Caco-2 (cell line): Measurements from ENCODE around the gene OLR1. TPM values are rescaled to one million over a fixed set of nuclear protein-coding genes. Genes with fewer than 3 reads are reported as not detected.
"Not testable (repeated sequence)": the region's sequence is repeated elsewhere in the genome, so short reads cannot be mapped to it uniquely, and the experiment has no call there.

ENCODE experiments used
- BruUV-seq: library from RNA; stranded (reverse); fragments of 400-500 nt; replicated peaks from 2 replicates; lab custom pipeline; 2021; lab: Mats Ljungman, UMichigan
- CTCF ChIA-PET: fragments of 300-600 bp; sonication (Branson Sonifier 250); formaldehyde crosslinking; loops from one replicate; lab custom pipeline; 2022; ENCODE audit warnings: antibody characterized with exemption; lab: Charles Lee
- POLR2A ChIA-PET: fragments of 300-600 bp; sonication (Branson Sonifier 250); formaldehyde crosslinking; loops from one replicate; lab custom pipeline; 2022; ENCODE audit warnings: antibody characterized with exemption; lab: Charles Lee
- DNase-seq, 2 experiments: peaks; one replicate each; pipeline versions ENCODE4 v3.0.0 to v3.0.0-alpha.2; 2020 to 2022
- H3K27me3 ChIP-seq: replicated peaks from 2 replicates; pipeline ENCODE4 v1.6.0; 2011; ENCODE audit warnings: low read length; ENCODE audit not compliant: control insufficient read depth, insufficient read depth
- H3K36me3 ChIP-seq: 2 replicates; pipeline ENCODE4 v1.5.1; 2011; ENCODE audit warnings: low read length; ENCODE audit not compliant: control insufficient read depth, insufficient read depth
- H3K4me1 ChIP-seq: fragments of 250-450 bp; sonication (Bioruptor Pico); 2 replicates; pipeline ENCODE4 v1.5.1; 2020; ENCODE audit warnings: mild to moderate bottlenecking
- H3K4me3 ChIP-seq: 2 replicates; pipeline ENCODE4 v1.5.1; 2011; ENCODE audit warnings: low read depth, mild to moderate bottlenecking, control low read depth, low read length
- H3K9me3 ChIP-seq: fragments of 250-450 bp; sonication (Bioruptor Pico); 2 replicates; pipeline ENCODE4 v1.5.1; 2020; ENCODE audit warnings: mild to moderate bottlenecking, moderate library complexity
- H3K27ac Mint-ChIP-seq: one replicate; pipeline ENCODE4 v1.8.0; 2022; ENCODE audit warnings: mixed read lengths; ENCODE audit not compliant: unreplicated experiment
- H3K27me3 Mint-ChIP-seq: one replicate; pipeline ENCODE4 v1.8.0; 2022; ENCODE audit warnings: mixed read lengths; ENCODE audit not compliant: insufficient read depth, unreplicated experiment
- H3K36me3 Mint-ChIP-seq: one replicate; pipeline ENCODE4 v1.8.0; 2022; ENCODE audit warnings: mild to moderate bottlenecking, mixed read lengths; ENCODE audit not compliant: insufficient read depth, unreplicated experiment
- H3K4me1 Mint-ChIP-seq: one replicate; pipeline ENCODE4 v1.8.0; 2022; ENCODE audit warnings: low read depth, mixed read lengths; ENCODE audit not compliant: unreplicated experiment
- H3K4me3 Mint-ChIP-seq: one replicate; pipeline ENCODE4 v1.8.0; 2022; ENCODE audit warnings: mild to moderate bottlenecking, moderate library complexity, mixed read lengths; ENCODE audit not compliant: unreplicated experiment
- H3K9me3 Mint-ChIP-seq: one replicate; pipeline ENCODE4 v1.8.0; 2022; ENCODE audit warnings: mixed read lengths; ENCODE audit not compliant: unreplicated experiment
- intact Hi-C: fragments of 100-400 bp; cut with micrococcal nuclease; formaldehyde crosslinking; loops from one replicate; pipeline ENCODE4 v1.10.0; 2022; ENCODE audit not compliant: unreplicated experiment
- total RNA-seq: library from RNA; stranded (reverse); gene quantifications from 2 replicates; pipeline ENCODE4 v1.2.3, GENCODE V29; 2022
- TF ChIP-seq, protein P1 (sequence below), 2 experiments: fragments of 200-600 bp in 1 of 2; IDR thresholded peaks; 1 replicate in 1 of 2; 2 replicates in 1 of 2; pipeline versions ENCODE4 v1.5.1 to v1.8.0; 2011 to 2022; ENCODE audit warnings: antibody characterized with exemption in 1 of 2, control low read depth in 1 of 2, inconsistent platforms in 1 of 2, low read depth in 1 of 2, low read length in 1 of 2, mild to moderate bottlenecking in 1 of 2, moderate library complexity in 1 of 2; ENCODE audit not compliant: insufficient read depth in 1 of 2, severe bottlenecking in 1 of 2, unreplicated experiment in 1 of 2

OLR1 gene
- total RNA-seq, 1 experiment from 2014 or later: 183 TPM

DNA sequence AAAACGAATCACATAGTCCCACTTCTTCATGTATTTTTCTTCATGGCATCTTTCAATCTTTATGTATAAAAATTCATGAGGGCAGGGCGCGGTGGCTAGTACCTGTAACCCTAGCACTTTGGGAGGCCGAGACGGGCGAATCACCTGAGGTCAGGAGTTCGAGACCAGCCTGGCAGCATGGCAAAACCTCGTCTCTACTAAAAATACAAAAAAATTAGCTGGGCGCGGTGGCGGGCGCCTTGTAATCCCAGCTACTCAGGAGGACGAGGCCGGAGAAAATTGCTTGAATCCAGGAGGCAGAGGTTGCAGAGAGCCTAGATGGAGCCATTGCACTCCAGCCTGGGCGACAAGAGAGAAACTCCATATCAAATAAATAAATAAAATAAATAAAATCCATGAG is 38.3 kb upstream of the OLR1 start:
- no peak overlapping the region for H3K27ac Mint-ChIP-seq
- intact Hi-C loops: no loop called here

DNA sequence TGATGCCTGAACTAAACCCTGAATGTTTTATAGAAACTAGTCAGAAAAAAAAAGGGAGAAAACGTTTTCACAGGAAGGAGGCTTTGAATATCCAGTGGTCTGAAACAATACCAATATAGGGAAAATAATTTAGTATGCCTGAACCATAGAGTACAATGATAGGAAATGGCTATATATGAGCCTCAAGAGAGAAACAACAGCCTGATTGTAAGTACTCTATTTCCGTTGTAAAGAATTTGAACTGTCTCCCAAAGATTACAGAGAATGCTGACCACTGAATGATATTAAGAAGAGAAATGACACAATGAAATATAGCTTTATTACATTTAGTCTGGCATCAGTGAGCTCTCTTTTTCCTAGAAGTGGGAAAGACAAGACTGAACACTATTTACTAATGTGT is 35.2 kb upstream of the OLR1 start:
- ChIA-PET POLR2A (no interaction called here), CTCF (no interaction called here)
- no peak for DNase-seq
- no peaks in the 10 kb centered on the region for H3K36me3 ChIP-seq
- intact Hi-C loops: no loop called here
- H3K4me1 ChIP-seq: peaks cover 6% of the 10 kb centered on the region
- BruUV-seq: no TSS peak
- TF ChIP-seq, protein P1, sequence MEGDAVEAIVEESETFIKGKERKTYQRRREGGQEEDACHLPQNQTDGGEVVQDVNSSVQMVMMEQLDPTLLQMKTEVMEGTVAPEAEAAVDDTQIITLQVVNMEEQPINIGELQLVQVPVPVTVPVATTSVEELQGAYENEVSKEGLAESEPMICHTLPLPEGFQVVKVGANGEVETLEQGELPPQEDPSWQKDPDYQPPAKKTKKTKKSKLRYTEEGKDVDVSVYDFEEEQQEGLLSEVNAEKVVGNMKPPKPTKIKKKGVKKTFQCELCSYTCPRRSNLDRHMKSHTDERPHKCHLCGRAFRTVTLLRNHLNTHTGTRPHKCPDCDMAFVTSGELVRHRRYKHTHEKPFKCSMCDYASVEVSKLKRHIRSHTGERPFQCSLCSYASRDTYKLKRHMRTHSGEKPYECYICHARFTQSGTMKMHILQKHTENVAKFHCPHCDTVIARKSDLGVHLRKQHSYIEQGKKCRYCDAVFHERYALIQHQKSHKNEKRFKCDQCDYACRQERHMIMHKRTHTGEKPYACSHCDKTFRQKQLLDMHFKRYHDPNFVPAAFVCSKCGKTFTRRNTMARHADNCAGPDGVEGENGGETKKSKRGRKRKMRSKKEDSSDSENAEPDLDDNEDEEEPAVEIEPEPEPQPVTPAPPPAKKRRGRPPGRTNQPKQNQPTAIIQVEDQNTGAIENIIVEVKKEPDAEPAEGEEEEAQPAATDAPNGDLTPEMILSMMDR (IDR thresholded peaks at IDR 0.05; ENCODE audit: insufficient read depth in 1 of 2, low read depth in 1 of 2, low read length in 1 of 2, severe bottlenecking in 1 of 2, unreplicated experiment in 1 of 2): no peak
- H3K27me3 ChIP-seq: no peaks in the 10 kb centered on the region
- Mint-ChIP-seq H3K4me3 (no peak overlapping the region), H3K27me3 (no peaks in the 10 kb centered on the region), H3K27ac (no peak overlapping the region), H3K4me1 (peaks cover 14% of the 10 kb centered on the region), H3K9me3 (no peaks in the 10 kb centered on the region), H3K36me3 (peaks cover 4% of the 10 kb centered on the region)
- H3K4me3 ChIP-seq: no peak overlapping the region
- H3K9me3 ChIP-seq: no peaks in the 10 kb centered on the region

More for the DNA sequence above, 38.3 kb upstream of the OLR1 start:
- Mint-ChIP-seq H3K4me1 (peaks cover 24% of the 10 kb centered on the region), H3K9me3 (no peaks in the 10 kb centered on the region), H3K4me3 (no peak overlapping the region), H3K36me3 (peaks cover 31% of the 10 kb centered on the region), H3K27me3 (no peaks in the 10 kb centered on the region)
- Histone ChIP-seq H3K36me3 (no peaks in the 10 kb centered on the region), H3K4me1 (peaks cover 20% of the 10 kb centered on the region), H3K4me3 (no peak overlapping the region), H3K9me3 (no peaks in the 10 kb centered on the region), H3K27me3 (no peaks in the 10 kb centered on the region)
- POLR2A ChIA-PET: interaction anchor here (0.6 kb wide), 1 partner anchor 9 kb away, joined by 3 read pairs; no protein-coding TSS in a partner anchor
- DNase-seq: peak in 1 of 2 experiments; percentile 12
- no TSS peak for BruUV-seq
- TF ChIP-seq, protein P1 (IDR thresholded peaks at IDR 0.05; ENCODE audit: insufficient read depth in 1 of 2, low read depth in 1 of 2, low read length in 1 of 2, severe bottlenecking in 1 of 2, unreplicated experiment in 1 of 2): no peak
- CTCF ChIA-PET: interaction anchor here (0.7 kb wide), 1 partner anchor 460 kb away, joined by 4 read pairs; no protein-coding TSS in a partner anchor

DNA sequence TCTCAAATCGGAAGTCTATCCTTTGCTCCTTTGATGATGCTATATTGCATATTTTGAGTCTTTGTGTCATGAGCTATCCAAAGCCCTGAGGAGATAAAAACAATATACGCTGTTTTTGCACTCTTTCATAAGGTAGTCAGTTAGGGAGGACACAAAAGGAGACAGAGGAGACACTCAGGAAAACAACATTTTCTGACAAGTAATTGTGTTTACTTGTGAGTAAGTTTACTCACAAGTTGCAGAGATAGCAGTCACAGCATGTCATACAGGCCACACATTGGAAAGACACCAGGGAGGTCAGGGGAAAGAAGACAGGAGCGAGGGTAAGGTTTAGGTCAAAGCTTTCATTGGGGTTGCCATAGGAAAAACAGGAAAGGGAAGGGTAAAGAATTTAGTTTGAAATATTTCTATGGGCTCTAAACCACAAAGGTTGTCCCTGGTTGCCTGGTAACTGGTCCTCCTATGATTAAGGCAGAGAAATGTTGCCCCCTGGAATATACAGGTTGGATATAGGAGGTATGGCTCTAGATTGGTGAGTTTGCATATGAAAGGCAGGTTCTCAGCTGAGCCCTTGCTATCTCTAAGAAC is 33.4 kb upstream of the OLR1 start:
- Mint-ChIP-seq H3K36me3 (no peaks in the 10 kb centered on the region), H3K4me3 (no peak overlapping the region), H3K4me1 (peaks cover 10% of the 10 kb centered on the region), H3K9me3 (no peaks in the 10 kb centered on the region), H3K27me3 (no peaks in the 10 kb centered on the region), H3K27ac (peak overlapping the region; percentile 3)
- peak in 1 of 2 experiments; percentile 12 for DNase-seq
- Histone ChIP-seq H3K4me1 (no peaks in the 10 kb centered on the region), H3K9me3 (no peaks in the 10 kb centered on the region), H3K4me3 (no peak overlapping the region), H3K27me3 (no peaks in the 10 kb centered on the region), H3K36me3 (no peaks in the 10 kb centered on the region)
- TF ChIP-seq, protein P1 (IDR thresholded peaks at IDR 0.05; ENCODE audit: insufficient read depth in 1 of 2, low read depth in 1 of 2, low read length in 1 of 2, severe bottlenecking in 1 of 2, unreplicated experiment in 1 of 2): no peak
- POLR2A ChIA-PET: no interaction called here
- CTCF ChIA-PET: no interaction called here
- intact Hi-C loops: no loop called here
- BruUV-seq: no TSS peak

DNA sequence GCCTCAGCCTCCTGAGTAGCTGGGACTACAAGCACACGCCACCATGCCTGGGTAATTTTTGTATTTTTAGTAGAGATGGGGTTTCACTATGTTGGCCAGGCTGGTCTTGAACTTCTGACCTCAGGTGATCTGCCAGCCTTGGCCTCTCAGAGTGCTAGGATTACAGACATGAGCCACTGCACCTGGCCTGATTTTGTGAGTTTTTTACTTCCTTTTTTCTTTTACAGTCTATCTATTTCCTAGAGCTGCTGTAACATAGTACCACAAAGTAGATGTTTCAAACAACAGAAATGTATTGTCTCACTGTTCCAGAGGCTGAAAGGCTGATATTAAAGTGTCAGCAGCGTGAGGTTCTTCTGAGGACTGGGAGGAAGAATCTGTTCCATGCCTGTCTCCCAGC is 32.6 kb upstream of the OLR1 start:
- H3K27me3 Mint-ChIP-seq, H3K27me3 ChIP-seq, H3K9me3 Mint-ChIP-seq, H3K4me3 ChIP-seq, H3K36me3 ChIP-seq, H3K36me3 Mint-ChIP-seq, POLR2A ChIA-PET, BruUV-seq, H3K4me1 ChIP-seq, H3K4me1 Mint-ChIP-seq, intact Hi-C loops, CTCF ChIA-PET, H3K9me3 ChIP-seq, H3K4me3 Mint-ChIP-seq: not testable (repeated sequence)
- peak overlapping the region; percentile 3 for H3K27ac Mint-ChIP-seq
- peak in 1 of 2 experiments; percentile 3 for DNase-seq
